ENCODE measurements around the gene RNF13.

RNF13 gene

DNA sequence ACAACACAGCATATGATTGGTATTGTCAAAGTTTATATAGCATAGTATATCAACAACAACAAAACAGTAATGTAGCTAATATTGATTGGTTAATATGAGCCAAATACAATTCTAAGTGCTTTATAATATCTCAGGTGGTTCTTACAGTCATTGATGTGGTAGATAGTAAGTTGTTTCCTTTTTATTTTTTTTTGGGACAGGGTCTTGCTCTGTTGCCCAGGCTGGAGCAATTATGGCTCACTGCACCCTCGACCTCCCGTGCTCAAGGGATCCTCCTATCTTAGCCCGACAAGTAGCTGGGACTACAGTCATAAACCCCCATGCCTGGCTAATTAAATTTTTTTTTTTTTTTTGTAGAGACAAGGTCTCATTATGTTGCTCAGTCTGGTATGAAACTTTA lies 2.7 kb downstream of the RNF13 start:
- no peak for TF ChIP-seq TAF1 (IDR thresholded peaks at IDR 0.05; ENCODE audit: low read depth)
- TF ChIP-seq MAX (IDR thresholded peaks at IDR 0.05), result no peak
- TF ChIP-seq, protein P1, sequence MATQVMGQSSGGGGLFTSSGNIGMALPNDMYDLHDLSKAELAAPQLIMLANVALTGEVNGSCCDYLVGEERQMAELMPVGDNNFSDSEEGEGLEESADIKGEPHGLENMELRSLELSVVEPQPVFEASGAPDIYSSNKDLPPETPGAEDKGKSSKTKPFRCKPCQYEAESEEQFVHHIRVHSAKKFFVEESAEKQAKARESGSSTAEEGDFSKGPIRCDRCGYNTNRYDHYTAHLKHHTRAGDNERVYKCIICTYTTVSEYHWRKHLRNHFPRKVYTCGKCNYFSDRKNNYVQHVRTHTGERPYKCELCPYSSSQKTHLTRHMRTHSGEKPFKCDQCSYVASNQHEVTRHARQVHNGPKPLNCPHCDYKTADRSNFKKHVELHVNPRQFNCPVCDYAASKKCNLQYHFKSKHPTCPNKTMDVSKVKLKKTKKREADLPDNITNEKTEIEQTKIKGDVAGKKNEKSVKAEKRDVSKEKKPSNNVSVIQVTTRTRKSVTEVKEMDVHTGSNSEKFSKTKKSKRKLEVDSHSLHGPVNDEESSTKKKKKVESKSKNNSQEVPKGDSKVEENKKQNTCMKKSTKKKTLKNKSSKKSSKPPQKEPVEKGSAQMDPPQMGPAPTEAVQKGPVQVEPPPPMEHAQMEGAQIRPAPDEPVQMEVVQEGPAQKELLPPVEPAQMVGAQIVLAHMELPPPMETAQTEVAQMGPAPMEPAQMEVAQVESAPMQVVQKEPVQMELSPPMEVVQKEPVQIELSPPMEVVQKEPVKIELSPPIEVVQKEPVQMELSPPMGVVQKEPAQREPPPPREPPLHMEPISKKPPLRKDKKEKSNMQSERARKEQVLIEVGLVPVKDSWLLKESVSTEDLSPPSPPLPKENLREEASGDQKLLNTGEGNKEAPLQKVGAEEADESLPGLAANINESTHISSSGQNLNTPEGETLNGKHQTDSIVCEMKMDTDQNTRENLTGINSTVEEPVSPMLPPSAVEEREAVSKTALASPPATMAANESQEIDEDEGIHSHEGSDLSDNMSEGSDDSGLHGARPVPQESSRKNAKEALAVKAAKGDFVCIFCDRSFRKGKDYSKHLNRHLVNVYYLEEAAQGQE (IDR thresholded peaks at IDR 0.05; ENCODE audit: low read depth), result no peak
- no peak for TF ChIP-seq TEAD4 (IDR thresholded peaks at IDR 0.05)
- no peak for TF ChIP-seq FOXM1 (IDR thresholded peaks at IDR 0.05; ENCODE audit: borderline replicate concordance, low read depth)
- TF ChIP-seq ZBTB7A (IDR thresholded peaks at IDR 0.05; ENCODE audit: low read depth), result no peak
- no peak for TF ChIP-seq CREB1 (IDR thresholded peaks at IDR 0.05; ENCODE audit: low read depth)
- TF ChIP-seq YY1 (IDR thresholded peaks at IDR 0.05; ENCODE audit: low read depth), result no peak
- no peak for TF ChIP-seq CEBPB (IDR thresholded peaks at IDR 0.05)
- TF ChIP-seq TCF12 (IDR thresholded peaks at IDR 0.05; ENCODE audit: low read depth), result no peak
- TF ChIP-seq RAD21 (IDR thresholded peaks at IDR 0.05; ENCODE audit: low read depth), result no peak
- TF ChIP-seq NFIC (IDR thresholded peaks at IDR 0.05), result no peak
- TF ChIP-seq EGR1 (IDR thresholded peaks at IDR 0.05), result no peak
- TF ChIP-seq, protein P2, sequence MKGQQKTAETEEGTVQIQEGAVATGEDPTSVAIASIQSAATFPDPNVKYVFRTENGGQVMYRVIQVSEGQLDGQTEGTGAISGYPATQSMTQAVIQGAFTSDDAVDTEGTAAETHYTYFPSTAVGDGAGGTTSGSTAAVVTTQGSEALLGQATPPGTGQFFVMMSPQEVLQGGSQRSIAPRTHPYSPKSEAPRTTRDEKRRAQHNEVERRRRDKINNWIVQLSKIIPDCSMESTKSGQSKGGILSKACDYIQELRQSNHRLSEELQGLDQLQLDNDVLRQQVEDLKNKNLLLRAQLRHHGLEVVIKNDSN (IDR thresholded peaks at IDR 0.05), result no peak
- TF ChIP-seq EP300 (IDR thresholded peaks at IDR 0.05; ENCODE audit: borderline replicate concordance), result no peak

DNA sequence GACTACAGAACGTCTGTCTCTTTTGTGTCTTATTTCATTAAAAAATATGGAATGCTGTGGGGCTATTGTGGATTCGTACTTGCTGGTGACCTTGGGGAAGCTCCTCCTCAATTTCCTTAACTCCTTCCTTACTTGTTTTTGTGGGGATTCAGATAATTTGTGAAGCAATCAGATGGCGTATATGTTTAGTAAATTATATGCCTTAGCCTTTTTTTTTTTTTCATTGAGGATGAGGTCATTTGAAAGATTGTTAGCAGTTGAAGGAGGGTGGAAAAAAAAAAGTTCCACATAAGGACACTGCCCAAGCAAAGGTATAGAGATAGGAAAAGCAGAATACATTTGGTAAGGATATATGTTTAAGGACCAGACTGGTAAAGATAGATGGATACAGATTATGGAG lies 3.3 kb downstream of the RNF13 start:
- no peak for TF ChIP-seq MAX (IDR thresholded peaks at IDR 0.05)
- TF ChIP-seq, protein P2 (IDR thresholded peaks at IDR 0.05), result no peak
- no peak for TF ChIP-seq TAF1 (IDR thresholded peaks at IDR 0.05; ENCODE audit: low read depth)
- TF ChIP-seq, protein P1 (IDR thresholded peaks at IDR 0.05; ENCODE audit: low read depth), result no peak
- no peak for TF ChIP-seq EGR1 (IDR thresholded peaks at IDR 0.05)
- TF ChIP-seq YY1 (IDR thresholded peaks at IDR 0.05; ENCODE audit: low read depth), result no peak
- no peak for TF ChIP-seq FOXM1 (IDR thresholded peaks at IDR 0.05; ENCODE audit: borderline replicate concordance, low read depth)
- TF ChIP-seq CREB1 (IDR thresholded peaks at IDR 0.05; ENCODE audit: low read depth), result no peak
- TF ChIP-seq TCF12 (IDR thresholded peaks at IDR 0.05; ENCODE audit: low read depth), result no peak
- no peak for TF ChIP-seq CEBPB (IDR thresholded peaks at IDR 0.05)
- TF ChIP-seq ZBTB7A (IDR thresholded peaks at IDR 0.05; ENCODE audit: low read depth), result no peak
- TF ChIP-seq TEAD4 (IDR thresholded peaks at IDR 0.05), result no peak
- no peak for TF ChIP-seq NFIC (IDR thresholded peaks at IDR 0.05)
- no peak for TF ChIP-seq EP300 (IDR thresholded peaks at IDR 0.05; ENCODE audit: borderline replicate concordance)

DNA sequence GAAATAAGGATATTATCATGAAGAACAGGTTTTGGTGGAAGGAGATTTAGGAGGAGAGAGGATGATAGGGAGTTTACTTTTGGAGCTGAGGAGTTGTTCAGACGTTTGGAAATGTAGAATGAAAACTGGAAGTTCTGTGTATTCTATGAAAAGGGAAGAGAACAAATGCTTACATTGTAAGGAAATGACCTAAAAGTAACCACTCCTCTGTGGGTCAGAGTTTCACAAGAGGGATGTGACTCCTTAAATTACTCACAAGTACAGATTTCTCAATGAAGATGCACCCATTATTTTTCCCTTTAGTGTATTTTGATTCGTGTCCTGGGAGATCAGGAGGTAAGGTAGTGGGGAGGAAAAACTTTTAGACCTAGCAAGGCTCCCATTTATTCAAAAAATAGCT lies 4.0 kb downstream of the RNF13 start:
- TF ChIP-seq CREB1 (IDR thresholded peaks at IDR 0.05; ENCODE audit: low read depth) (no peak), TAF1 (IDR thresholded peaks at IDR 0.05; ENCODE audit: low read depth) (no peak), RAD21 (IDR thresholded peaks at IDR 0.05; ENCODE audit: low read depth) (no peak), CEBPB (IDR thresholded peaks at IDR 0.05) (no peak), ZBTB7A (IDR thresholded peaks at IDR 0.05; ENCODE audit: low read depth) (no peak), MAX (IDR thresholded peaks at IDR 0.05) (no peak), YY1 (IDR thresholded peaks at IDR 0.05; ENCODE audit: low read depth) (no peak), NFIC (IDR thresholded peaks at IDR 0.05) (no peak), EGR1 (IDR thresholded peaks at IDR 0.05) (no peak), FOXM1 (IDR thresholded peaks at IDR 0.05; ENCODE audit: borderline replicate concordance, low read depth) (no peak), TCF12 (IDR thresholded peaks at IDR 0.05; ENCODE audit: low read depth) (no peak), TEAD4 (IDR thresholded peaks at IDR 0.05) (no peak), EP300 (IDR thresholded peaks at IDR 0.05; ENCODE audit: borderline replicate concordance) (no peak)
- TF ChIP-seq, protein P2 (IDR thresholded peaks at IDR 0.05), result no peak
- TF ChIP-seq, protein P1 (IDR thresholded peaks at IDR 0.05; ENCODE audit: low read depth), result no peak
